ENCODE results near the gene RNF208.

DNA sequence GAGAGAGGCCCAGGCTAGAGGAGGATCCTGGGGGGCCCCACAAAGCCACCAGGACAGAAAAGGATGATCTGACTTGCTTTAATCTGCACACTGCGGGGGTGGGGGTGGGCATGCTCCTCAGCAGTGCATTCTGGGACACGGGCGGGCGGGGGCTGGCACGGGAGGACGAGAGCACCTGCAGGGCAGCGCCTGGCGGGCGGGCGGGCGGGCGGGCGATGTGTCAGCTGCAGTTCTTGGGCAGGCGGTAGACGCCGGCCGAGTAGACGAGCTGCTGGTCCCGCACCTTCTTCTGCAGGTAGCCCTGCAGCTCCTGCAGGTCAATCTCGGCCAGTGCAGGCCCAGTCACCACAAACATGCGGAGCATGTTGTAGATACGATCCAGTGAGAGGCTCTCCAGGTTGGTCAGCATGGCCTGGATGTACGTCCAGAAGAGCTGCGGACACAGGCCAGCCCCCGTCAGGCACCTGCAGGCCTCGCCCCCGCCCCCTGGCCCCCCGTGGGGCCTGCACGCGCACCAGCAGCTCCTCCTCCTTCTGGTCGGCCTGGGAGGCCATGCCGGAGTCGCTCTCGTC lies 47.2 kb downstream of the RNF208 start:
- TF ChIP-seq, protein P1, sequence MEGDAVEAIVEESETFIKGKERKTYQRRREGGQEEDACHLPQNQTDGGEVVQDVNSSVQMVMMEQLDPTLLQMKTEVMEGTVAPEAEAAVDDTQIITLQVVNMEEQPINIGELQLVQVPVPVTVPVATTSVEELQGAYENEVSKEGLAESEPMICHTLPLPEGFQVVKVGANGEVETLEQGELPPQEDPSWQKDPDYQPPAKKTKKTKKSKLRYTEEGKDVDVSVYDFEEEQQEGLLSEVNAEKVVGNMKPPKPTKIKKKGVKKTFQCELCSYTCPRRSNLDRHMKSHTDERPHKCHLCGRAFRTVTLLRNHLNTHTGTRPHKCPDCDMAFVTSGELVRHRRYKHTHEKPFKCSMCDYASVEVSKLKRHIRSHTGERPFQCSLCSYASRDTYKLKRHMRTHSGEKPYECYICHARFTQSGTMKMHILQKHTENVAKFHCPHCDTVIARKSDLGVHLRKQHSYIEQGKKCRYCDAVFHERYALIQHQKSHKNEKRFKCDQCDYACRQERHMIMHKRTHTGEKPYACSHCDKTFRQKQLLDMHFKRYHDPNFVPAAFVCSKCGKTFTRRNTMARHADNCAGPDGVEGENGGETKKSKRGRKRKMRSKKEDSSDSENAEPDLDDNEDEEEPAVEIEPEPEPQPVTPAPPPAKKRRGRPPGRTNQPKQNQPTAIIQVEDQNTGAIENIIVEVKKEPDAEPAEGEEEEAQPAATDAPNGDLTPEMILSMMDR (conservative IDR thresholded peaks at IDR 0.05; ENCODE audit: low read depth, low read length), result no peak
- TF ChIP-seq, protein P2, sequence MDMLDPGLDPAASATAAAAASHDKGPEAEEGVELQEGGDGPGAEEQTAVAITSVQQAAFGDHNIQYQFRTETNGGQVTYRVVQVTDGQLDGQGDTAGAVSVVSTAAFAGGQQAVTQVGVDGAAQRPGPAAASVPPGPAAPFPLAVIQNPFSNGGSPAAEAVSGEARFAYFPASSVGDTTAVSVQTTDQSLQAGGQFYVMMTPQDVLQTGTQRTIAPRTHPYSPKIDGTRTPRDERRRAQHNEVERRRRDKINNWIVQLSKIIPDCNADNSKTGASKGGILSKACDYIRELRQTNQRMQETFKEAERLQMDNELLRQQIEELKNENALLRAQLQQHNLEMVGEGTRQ (IDR thresholded peaks at IDR 0.05; ENCODE audit: low read depth, low read length), result no peak
- TF ChIP-seq MAZ (IDR thresholded peaks at IDR 0.05; ENCODE audit: borderline replicate concordance, low read depth, low read length) (no peak), SMC3 (IDR thresholded peaks at IDR 0.05; ENCODE audit: low read depth, low read length) (no peak), FOS (IDR thresholded peaks at IDR 0.05; ENCODE audit: low read depth, low read length) (no peak), RFX5 (IDR thresholded peaks at IDR 0.05; ENCODE audit: low read depth, low read length) (no peak), CHD1 (IDR thresholded peaks at IDR 0.05; ENCODE audit: low read depth, low read length) (no peak), NFE2L2 (IDR thresholded peaks at IDR 0.05; ENCODE audit: low read depth, low read length) (no peak), POLR2A (IDR thresholded peaks at IDR 0.05; ENCODE audit: low read depth, low read length) (no peak)
- TF ChIP-seq, protein P3, sequence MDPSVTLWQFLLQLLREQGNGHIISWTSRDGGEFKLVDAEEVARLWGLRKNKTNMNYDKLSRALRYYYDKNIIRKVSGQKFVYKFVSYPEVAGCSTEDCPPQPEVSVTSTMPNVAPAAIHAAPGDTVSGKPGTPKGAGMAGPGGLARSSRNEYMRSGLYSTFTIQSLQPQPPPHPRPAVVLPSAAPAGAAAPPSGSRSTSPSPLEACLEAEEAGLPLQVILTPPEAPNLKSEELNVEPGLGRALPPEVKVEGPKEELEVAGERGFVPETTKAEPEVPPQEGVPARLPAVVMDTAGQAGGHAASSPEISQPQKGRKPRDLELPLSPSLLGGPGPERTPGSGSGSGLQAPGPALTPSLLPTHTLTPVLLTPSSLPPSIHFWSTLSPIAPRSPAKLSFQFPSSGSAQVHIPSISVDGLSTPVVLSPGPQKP (IDR thresholded peaks at IDR 0.05; ENCODE audit: borderline replicate concordance, low read depth, low read length), result no peak
